ENCODE results near the gene TAMALIN.

DNA sequence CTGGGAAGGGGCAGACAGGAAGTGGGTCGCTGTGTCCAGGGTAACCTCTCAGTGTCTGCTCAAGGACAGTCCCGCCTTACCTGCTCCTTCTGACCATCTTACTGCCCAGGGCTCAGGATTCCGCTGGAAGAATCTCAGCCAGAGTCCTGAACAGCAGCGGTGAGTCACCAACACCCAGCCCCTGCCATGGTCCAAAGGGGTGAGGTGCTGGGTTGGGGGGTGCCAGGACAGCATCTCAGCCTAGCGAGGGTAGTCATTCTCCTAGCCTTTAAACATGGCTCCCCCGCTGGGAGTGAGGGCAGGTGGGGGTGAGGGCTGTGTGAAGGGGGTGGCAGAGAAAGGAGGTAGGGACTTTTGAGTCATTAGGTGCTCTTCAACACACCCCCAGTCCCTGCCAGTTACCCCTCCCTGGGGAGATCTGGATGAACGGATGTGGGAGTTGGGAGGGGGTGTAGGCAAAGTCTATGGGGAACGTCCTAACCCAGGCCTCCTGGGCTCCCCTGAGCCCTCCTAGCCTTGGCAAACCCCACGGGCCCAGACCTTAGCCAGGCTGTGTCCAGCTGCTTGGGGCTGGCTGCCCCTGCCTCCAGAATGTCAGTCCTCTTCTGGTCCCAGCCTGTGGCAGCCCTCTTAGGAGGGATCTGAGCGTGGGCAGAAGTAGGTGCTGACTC lies 2.5 kb downstream of the TAMALIN start:
- no peak for TF ChIP-seq CTCF (IDR thresholded peaks at IDR 0.05; ENCODE audit: low read depth, low read length, poor library complexity, severe bottlenecking)
- TF ChIP-seq EZH2phosphoT487 (IDR thresholded peaks at IDR 0.05; ENCODE audit: borderline replicate concordance, low read length) = no peak

Data from DOHH2 (cell line).